Tibial nerve (tissue), 4 donors: ENCODE measurements around the gene DEFB112. TPM values are rescaled to one million over a fixed set of nuclear protein-coding genes. Genes with fewer than 3 reads are reported as not detected.

Experiments
- DNase-seq, 2 donors: peaks; one replicate each; pipeline ENCODE4 v3.0.0-alpha.2; 2019; ENCODE audit warnings: low spot score in 2 of 2
- H3K27ac ChIP-seq, 4 donors: fragments of 200-600 bp; sonication (generic) in 3 of 4; one replicate each; pipeline ENCODE4 v1.5.1; 2017 to 2019; ENCODE audit warnings: mild to moderate bottlenecking in 1 of 4
- H3K27me3 ChIP-seq, 2 donors: fragments of 200-600 bp; sonication (generic) in 1 of 2; one replicate each; pipeline versions ENCODE4 v1.5.1 to v1.6.0; 2017 to 2019
- H3K36me3 ChIP-seq, 3 donors: fragments of 200-600 bp; sonication (generic); one replicate each; pipeline ENCODE4 v1.5.1; 2018 to 2019
- H3K4me1 ChIP-seq, 4 donors: fragments of 200-600 bp; sonication (generic) in 3 of 4; one replicate each; pipeline ENCODE4 v1.5.1; 2017 to 2019
- H3K4me3 ChIP-seq, 4 donors: fragments of 200-600 bp; sonication (generic) in 3 of 4; one replicate each; pipeline ENCODE4 v1.5.1; 2017 to 2019; ENCODE audit warnings: mild to moderate bottlenecking in 1 of 4, moderate library complexity in 1 of 4
- H3K9me3 ChIP-seq, 4 donors: fragments of 200-600 bp; sonication (generic) in 3 of 4; one replicate each; pipeline ENCODE4 v1.5.1; 2017 to 2019
- CTCF ChIP-seq, 5 experiments: fragments of 200-600 bp in 3 of 5; fragments of 450-650 bp in 2 of 5; sonication (generic) in 3 of 5; IDR thresholded peaks; one replicate each; pipeline ENCODE4 v1.5.1; 2016 to 2019; ENCODE audit warnings: antibody characterized with exemption in 5 of 5, mild to moderate bottlenecking in 3 of 5, moderate library complexity in 2 of 5
- EP300 ChIP-seq, 2 donors: sonication (generic); formaldehyde crosslinking; IDR thresholded peaks; one replicate each; pipeline ENCODE4 v1.6.1; 2017; ENCODE audit warnings: antibody characterized with exemption in 2 of 2, mild to moderate bottlenecking in 1 of 2
- POLR2A ChIP-seq, 2 donors: fragments of 450-650 bp; IDR thresholded peaks; one replicate each; pipeline ENCODE4 v1.6.1; 2017; ENCODE audit warnings: antibody characterized with exemption in 2 of 2, mild to moderate bottlenecking in 2 of 2, moderate library complexity in 2 of 2
- WGBS, 2 donors: methylation state at CpG; one replicate each; pipeline ENCODE4 v1.1.5; 2018; 5-methylcytosine and 5-hydroxymethylcytosine counted together
- total RNA-seq, 4 donors: library from RNA; depleted of rRNA; stranded (reverse); fragments of >200 nt; gene quantifications; one replicate each; pipeline ENCODE4 v1.1.0, GENCODE V29; 2016

DEFB112 gene
- total RNA-seq, 4 donors from 2014 or later, result not detected

DNA sequence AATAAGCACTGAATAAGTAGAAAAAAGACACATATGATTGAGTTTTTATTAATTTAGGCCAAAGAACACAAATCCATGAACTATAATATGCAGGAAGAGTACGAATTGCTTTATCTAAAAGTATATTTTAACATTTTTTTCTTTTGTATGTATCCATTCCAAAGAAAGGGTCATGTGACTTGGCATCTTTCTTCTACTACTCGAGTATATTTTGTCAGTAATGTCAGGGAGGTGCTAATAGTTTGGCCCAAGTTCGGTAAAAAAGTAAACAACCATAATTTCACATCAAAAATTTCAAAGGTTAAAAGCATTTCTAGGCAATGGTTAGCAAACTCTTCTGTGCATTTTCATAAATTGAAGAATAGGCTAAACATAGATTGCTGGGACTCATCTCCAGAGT, 46.6 kb downstream of the DEFB112 start:
- WGBS, 2 donors, result 54 to 57% methylated on average over 3 of the region's 3 CpGs
- H3K4me1 ChIP-seq, result no peaks in the 10 kb centered on the region
- TF ChIP-seq EP300 (IDR thresholded peaks at IDR 0.05) (no peak), POLR2A (IDR thresholded peaks at IDR 0.05) (no peak), CTCF (IDR thresholded peaks at IDR 0.05) (no peak)

GRCh38 chr6:49995278-49995677, 54.5 kb downstream of the DEFB112 start:
- H3K4me1 ChIP-seq, result no peaks in the 10 kb centered on the region
- H3K4me3 ChIP-seq, result no peak overlapping the region
- H3K27ac ChIP-seq, result no peak overlapping the region
- H3K36me3 ChIP-seq, result no peaks in the 10 kb centered on the region
- no peak for DNase-seq
- H3K27me3 ChIP-seq, result no peaks in the 10 kb centered on the region
- no peaks in the 10 kb centered on the region for H3K9me3 ChIP-seq
- TF ChIP-seq CTCF (IDR thresholded peaks at IDR 0.05) (no peak), EP300 (IDR thresholded peaks at IDR 0.05) (no peak), POLR2A (IDR thresholded peaks at IDR 0.05) (no peak)

More for the DNA sequence above, 46.6 kb downstream of the DEFB112 start:
- no peaks in the 10 kb centered on the region for H3K9me3 ChIP-seq
- no peak for DNase-seq
- no peak overlapping the region for H3K4me3 ChIP-seq
- H3K27ac ChIP-seq, result no peak overlapping the region
- H3K36me3 ChIP-seq, result no peaks in the 10 kb centered on the region
- H3K27me3 ChIP-seq, result no peaks in the 10 kb centered on the region

Other genes starting within 250 kb of the DEFB112 start
- not detected for gene CRISP1, start 183.4 kb downstream of the DEFB112 start, total RNA-seq
- gene DEFB114, start 85.8 kb downstream of the DEFB112 start, total RNA-seq, result not detected
- not detected for gene DEFB113, start 80.3 kb downstream of the DEFB112 start, total RNA-seq
- not detected for gene DEFB110, start 27.9 kb downstream of the DEFB112 start, total RNA-seq